ENCODE results near the gene LEUTX. TPM values are rescaled to one million over a fixed set of nuclear protein-coding genes. Genes with fewer than 3 reads are reported as not detected.
"Not testable (repeated sequence)": the region's sequence is repeated elsewhere in the genome, so short reads cannot be mapped to it uniquely, and the experiment has no call there.

The LEUTX gene, protein sequence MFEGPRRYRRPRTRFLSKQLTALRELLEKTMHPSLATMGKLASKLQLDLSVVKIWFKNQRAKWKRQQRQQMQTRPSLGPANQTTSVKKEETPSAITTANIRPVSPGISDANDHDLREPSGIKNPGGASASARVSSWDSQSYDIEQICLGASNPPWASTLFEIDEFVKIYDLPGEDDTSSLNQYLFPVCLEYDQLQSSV
- total RNA-seq: not detected

DNA sequence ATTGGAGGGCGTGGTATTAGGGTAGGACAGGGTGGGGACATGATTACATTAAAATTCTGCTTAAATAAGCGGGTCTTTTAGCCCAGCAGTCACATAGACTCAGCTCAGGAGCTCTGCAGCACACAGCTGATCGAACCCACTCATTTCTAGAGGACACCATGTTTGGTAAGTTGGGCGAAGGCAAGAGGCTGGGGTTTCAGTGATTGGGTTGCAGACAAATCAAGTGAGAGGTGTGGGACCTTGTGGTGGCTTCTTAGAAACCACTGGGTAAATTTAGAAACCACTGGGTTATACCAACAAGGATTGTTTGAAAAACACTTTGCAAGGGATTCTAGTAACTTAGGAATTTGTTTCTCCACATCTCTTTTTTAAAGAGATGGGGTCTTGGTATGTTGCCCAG is at the start of gene LEUTX:
Gene LEUTX, plus strand, starts transcription at position 92 of the 400 bp plus-strand sequence. Its CDS starts 67 bp downstream, at position 159.
- ATAC-seq: no peak

DNA sequence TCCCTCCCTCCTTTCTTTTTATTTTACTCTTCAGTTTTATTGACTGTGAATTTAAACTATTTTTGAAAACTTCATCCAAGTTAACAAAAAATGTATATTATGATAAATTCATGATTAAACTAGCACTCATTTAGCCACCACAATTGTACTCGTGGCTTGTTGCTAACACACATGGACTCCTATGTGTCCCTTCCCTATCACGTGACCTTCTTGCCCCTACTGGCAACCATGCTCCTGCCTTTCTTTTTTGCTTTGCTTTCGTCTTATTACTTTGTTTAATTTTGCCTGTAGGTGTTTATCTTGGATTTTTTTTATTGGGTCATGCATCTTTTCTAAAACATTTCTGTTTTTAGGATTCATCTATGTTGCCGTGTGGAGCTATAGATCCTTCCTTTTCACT is 49.1 kb upstream of the LEUTX start:
- no peak for ATAC-seq

DNA sequence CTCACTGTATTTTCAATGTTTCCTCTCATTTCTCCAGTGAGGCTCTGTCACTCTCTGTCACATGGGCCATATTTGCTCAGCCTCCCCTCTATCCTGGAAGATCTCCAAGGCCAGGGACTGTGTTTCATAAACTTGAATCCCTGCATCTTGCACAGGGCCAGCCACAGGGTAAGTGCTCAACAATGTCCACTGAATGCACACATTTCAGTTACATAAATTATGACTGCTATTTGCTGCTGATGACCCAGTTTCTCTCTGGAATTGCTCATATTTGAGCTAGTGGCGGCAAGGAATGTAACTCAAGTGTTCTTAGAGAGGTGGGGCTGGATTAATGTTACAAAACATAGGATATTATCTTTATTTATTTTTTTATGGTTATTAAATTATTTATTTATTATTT is 47.0 kb upstream of the LEUTX start:
- ATAC-seq: no peak

DNA sequence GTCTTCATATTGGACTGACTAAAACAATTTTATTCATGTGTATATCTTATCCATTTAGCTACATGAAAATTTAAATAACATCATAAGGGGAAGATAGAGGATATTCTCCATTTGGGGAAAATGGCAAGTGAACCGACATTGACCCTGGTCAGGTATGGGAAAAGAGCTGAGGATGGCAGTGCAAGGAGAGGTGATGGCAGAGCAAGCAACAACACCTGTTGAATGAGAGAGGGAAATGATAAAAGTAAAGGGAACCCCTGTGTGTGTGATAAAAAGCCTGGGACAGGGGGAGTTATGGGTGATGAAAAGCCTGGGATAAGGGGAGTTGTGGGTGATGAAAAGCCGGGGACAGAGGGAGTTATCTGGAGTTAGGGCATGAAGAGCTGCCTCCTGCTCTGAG is 44.8 kb upstream of the LEUTX start:
- ATAC-seq: no peak

DNA sequence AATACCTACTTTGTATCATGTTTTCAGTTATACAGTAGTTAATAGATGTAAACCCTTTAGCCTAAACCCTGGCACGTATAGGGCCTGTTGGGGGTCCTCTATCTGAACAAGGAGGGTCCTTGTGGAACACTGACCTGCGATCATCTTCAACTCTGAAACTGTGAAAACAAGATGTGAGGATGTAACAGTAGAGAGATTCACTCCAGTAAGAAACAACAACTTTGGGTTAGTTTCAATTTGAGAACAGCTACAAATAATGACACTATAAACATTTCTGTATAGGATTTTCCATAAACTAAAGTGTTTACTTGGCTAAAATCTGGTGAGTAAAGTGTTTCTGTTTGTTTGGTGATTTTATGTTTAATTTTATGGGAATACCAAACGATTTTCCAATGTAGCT is 43.0 kb upstream of the LEUTX start:
- ATAC-seq: no peak

DNA sequence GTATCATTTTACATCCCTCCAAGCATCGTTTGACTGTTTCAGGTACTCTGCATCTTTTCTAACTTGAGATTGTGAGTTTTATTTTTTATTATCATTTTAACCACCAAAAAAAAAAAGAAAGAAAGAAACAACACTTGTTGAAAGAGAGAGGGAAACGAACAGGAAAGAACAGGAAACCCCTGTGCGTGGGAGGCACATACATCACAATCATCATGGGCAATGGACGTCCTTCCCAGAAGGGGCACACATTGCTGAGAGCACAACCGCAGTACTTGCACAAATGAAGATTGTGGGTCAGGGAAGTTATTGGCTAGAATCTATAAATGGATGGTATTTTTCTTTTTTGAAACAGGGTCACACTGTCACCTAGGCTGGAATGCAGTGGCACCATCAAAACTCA is 42.6 kb upstream of the LEUTX start:
- ATAC-seq: no peak

DNA sequence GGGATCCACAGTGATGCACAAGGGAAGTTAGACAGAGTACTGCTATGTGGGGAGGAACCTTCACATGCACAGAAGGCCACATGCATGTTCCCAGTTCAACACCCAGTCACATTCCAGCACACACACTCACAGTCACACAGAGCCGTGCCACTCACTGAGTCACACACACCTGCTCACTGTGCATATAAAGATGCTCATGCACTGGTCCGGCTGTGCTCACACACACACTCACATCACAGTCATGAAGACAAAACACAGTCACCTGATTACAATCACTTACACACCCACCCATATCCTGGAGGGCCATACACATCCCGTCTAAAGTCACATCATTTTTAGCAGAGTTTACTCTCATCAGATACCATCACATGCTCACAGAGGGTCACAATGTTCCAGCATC is 41.3 kb upstream of the LEUTX start:
- ATAC-seq: no peak

DNA sequence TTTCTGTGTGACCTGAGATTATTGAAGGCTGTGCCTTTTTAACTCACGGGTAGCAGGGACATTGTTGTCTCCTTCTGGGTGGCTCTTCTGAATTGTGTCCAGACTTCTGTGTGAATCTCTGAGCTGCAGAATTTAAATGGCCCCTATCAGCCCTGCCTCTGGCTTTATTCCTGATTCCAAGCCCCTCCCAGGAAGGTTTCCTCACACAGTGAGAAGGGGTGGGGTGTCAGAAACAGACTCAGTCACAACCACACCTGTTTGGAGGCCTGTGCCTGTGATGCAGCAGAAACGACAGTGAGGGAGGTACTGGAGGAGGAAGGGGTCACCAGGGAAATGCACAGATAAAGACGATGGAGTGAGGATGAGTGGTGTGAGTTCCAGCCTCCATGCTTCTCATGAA is 40.8 kb upstream of the LEUTX start, which contains the start of gene CLC:
Gene CLC, minus strand, starts transcription at position 139 of the 400 bp plus-strand sequence. Its CDS starts 77 bp downstream, at position 62.
- no peak for ATAC-seq

DNA sequence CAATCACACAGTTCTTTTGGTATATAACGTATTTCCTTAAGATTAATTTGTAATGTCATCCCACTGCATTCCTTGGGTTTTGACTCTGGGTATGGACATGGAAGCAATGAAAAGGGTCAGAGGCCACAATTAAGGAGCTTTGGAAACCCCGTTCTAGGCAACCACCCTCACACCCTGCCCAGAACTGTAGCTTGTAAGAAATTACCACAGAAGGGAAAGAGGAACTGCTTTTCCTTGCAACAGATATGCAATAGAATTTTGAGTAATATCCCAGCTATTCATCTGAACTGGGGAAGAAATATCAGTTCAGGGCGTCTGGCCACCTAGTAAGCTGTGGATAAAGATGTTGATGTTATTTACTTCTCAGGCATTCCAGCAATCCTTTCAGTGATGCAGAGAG is 39.8 kb upstream of the LEUTX start:
- no peak for ATAC-seq

DNA sequence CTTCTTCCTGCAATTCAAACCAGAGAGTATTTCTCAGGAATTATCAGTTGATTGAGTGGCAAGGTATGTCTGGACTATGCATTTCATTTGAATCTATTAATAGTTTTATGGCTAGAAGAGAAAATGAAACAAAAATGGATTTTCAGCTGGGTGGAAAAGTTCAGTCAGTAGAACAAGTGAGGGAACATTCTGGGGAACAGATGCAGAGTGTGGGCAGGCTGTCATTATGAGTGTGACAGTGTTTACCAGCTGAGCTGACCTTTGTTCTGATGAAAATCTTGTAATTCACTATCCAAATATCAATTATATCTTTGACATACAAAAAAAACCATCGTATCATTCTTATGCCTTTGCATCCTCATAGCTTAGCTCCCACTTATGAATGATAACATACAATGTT is 38.3 kb upstream of the LEUTX start:
- no peak for ATAC-seq

DNA sequence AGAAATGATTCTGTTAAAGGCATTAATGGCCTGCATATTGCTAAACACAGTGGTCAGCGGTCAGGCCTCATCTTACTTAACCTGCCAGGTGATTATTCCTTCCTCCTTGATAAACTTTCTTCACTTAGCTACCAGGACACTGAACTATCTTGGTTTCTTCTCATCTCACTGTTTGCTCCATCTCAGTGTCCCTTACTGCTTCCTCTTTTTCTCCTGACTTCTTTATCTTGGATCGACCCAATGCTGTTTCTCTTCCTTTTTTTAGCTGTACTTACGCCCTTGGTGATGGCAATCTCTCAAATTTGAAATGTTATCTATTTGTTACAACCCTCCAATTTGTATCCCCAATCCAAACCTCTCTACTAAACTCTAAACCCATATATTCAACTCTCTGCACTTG is 33.0 kb upstream of the LEUTX start:
- no peak for ATAC-seq

DNA sequence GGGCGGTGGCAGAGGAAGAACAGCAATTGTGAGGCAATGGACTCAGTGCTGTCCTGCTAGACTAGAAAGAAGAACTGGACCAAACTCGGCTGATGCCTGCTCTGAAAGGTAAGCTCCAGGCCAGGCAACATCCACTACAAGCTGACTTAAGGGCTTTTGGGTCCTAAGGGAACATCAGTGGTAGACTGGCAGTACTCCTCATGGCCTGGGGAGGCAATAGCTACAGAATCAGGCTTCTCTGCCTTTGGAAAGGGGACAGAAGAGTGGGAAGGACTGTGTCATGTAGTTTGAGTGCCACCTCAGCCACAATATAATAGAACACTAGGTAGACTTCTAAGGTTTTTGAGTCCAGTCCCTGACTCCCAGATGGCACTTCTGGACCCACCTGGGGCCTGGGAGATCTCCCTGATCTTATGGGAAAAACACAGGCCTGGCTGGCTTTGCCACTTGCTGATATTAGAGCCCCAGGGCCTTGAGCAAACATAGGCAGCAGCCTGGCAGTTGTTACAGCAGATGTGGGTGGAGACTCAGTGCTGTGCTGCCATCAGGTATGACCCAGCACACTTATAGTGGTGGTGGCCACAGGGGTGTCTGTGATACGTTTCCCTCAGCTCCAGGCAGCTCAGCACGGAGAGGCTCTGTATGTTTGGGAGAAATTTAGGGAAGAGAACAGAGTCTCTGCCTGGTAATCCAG is 31.7 kb upstream of the LEUTX start:
- ATAC-seq: no peak

DNA sequence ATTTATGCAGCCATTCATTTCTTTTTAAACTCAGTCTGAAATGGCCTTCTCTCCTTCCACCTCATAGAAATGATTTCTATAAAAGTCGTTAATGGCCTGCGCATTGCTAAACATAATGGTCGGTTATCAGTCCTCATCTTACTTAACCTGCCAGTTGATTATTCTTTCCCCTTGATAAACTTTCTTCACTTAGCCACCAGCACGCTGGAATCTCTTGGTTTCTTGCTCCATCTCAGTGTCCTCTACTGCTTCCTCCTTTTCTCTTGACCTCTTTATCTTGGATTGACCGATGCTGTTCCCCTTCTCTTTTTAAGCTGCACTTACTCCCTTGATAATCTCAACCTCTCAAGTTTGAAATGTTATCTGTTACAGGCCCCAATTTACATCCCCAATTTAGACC is 28.7 kb upstream of the LEUTX start:
- no peak for ATAC-seq

DNA sequence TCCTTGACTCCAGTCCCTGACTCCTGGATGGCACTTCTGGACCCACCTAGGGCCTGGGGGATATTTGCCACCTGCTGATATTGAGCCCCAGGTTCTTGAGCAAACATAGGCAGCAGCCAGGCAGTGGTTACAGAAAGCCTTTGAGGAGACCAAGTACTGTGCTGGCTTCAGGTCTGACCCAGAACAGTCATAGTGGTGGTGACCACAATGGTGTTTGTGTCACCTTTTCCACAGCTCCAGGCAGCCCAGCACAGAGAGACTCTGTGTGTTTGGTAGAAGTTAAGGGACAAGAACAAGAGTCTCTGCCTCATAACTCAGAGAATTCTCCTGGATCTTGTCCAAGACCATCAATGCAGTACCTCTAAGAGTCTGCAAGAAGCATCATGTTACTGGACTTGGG is 26.3 kb upstream of the LEUTX start:
- ATAC-seq: no peak

DNA sequence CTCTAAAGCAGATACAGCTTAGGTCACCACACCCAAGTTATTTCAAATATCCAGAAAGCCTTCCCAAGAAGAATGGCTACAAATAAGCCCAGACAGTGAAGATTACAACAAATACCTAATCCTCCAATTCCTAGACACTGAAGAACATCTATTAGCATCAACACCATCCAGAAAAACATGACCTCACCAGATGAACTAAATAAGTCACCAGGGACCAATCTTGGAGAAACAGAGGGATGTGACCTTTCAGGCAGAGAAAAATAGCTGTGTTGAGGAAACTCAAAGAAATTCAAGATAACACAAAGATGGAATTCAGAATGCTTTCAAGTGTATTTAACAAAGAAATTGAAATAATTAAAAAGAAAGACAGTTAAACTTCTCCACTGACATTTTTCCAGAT is 25.9 kb upstream of the LEUTX start:
- ATAC-seq: no peak

DNA sequence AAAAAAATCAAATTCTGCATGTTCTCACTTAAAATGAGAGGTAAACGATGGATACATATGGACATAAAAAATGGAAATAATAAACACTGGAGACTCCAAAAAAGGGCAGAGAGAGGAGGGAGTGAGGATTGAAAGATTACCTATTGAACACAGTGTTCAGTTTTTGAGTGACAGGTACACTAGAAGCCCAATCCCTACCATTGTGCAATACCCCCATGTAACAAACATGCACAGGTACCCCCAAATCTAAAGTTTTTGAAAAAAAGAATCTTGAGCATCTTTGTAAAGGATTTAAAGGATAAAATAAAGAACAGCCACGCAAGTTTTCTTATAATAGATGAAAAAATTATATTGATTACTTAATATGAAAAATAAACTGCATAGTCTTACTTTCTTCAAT is 24.1 kb upstream of the LEUTX start:
- ATAC-seq: no peak

DNA sequence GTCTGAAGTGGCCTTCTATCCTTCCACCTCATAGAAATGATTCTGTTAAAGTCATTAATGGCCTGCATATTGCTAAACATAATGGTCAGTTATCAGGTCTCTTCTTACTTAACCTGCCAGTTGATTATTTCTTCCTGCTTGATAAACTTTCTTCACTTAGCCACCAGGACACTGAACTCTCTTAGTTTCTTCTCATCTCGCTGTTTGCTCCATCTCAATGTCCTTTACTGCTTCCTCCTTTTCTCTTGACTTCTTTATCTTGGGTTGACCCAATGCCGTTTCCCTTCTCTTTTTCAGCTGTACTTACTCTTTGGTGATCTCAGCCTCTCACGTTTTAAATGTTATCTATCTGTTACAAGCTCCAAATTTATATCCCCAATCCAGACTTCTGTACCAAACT is 23.7 kb upstream of the LEUTX start:
- ATAC-seq: no peak

DNA sequence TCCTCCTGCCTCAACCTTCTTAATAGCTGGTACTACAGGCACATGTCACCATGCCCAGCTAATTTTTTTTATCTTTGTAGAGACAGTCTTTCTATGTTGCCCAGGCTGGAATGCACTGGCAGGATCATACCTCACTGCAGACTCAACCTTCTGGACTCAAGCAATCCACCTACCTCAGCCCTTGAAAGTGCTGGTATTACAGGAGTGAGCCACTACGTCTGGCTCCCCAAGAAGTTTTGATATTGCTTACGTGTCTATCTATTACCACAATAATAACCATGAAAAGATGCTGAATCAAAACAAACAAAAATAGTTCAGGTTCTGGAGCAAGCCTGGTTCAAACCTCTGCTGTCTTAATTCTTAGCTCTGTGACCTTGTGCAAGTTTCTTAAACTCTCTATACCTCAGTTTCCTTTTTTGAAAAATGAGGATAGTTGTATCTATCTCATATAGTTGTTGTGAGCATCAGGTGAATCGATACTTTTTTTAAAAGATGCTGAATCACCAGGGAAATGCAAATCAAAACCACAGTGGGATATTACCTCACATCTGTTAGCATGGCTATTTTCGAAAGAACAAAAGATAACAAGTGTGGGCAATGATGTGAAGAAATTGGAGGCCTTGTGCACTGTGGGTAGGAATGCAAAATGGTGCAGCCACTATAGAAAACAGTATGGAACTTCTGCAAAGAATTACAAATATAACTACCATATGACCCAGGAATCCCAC is 19.0 kb upstream of the LEUTX start:
- ATAC-seq: no peak

DNA sequence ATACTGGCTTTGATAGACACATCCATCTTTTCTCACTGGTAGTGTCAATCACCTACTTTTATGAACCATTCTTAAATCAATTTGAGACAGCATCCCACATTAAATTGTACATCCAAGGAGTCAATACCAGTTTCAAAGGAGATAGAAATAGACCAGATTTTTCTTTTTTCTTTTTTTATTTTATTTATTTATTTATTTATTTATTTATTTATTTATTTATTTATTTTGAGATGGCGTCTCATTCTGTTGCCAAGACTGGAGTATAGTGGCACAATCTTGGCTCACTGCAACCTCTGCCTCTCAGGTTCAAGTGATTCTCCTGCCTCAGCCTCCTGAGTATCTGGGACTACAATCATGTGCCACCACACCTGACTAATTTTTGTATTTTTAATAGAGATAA is 16.8 kb upstream of the LEUTX start:
- not testable (repeated sequence) for ATAC-seq

DNA sequence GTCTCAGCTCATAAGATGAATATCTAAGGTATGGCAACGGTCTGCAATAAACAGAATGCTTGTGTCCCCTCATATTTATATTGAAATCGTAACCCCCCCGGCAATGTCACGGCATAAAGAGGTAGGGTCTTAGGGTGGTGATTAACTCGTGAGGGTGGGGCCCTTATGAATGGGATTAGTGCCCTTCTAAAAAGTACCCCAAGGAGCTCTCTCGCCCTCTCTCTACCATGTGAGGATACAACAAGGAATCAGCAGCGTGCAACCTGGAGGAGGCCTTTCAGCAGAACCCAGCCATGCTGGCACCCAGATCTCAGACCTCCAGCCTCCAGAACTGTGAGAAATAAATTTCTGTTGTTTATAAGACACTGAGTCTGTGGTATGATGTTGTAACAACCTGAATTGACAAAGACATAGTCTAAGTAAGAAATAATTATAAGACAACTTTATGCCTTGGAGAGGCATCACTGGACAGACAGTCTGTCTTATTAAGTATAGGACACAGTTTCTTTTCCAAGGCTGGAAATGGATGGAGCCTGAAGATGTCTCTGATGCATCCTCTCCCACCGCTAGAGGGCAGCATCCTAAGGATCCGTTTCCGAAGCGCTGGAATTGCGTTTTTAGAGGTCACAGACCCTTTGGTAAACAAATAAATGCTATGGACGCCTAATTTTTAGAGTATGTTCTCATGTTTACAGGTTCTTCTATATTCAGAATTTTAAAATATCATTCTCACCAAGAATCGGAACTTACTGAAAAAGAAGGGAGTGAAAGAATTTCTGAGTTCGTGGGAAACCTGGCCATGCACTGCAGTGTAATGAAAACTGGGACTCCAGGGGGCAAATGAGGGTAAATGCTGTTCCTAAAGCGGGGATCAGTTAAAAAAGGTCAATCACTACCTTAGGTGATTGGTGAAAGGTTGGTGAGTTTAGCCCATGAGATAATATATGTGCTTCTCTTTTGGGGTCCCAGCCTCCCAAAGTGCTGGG is 13.3 kb upstream of the LEUTX start:
- ATAC-seq: no peak

DNA sequence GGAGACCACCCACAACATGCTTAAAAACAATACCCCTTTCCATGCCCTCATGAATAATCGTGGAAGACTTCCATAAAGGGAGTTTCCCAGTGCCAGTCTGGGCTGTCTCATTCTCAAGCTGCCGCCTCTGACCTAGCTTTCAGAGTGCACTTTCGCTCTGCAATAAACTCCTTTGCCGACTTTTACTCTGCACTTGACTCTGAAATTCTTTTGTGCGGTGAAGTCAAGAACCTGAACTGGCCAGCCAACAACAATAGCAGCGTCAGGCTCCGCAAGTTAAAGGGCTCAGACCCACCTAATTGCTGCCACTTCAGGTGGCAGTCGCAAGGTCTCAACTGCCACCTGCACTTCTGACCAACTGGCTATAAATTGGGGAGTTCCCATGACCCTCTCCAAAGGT is 10.3 kb upstream of the LEUTX start:
- no peak for ATAC-seq

DNA sequence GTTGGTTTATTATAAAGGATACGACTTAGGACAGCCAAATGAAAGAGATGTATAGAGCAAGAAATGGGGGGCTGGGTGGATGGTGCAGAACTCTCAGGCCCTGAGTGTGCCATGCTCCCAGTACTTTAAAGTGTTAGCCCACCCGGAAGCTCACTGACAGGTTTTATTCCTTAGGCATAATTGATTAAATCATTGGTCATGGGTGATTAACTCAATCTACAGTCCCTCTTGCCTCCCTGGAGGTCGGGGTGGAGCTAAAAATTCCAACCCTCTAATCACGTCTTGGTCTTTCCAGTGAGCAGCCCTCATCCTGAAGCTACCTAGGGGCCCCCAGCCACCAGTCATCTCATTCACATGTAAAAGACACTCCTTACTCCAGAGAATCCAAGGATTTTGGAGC is 9.9 kb upstream of the LEUTX start:
- no peak for ATAC-seq

DNA sequence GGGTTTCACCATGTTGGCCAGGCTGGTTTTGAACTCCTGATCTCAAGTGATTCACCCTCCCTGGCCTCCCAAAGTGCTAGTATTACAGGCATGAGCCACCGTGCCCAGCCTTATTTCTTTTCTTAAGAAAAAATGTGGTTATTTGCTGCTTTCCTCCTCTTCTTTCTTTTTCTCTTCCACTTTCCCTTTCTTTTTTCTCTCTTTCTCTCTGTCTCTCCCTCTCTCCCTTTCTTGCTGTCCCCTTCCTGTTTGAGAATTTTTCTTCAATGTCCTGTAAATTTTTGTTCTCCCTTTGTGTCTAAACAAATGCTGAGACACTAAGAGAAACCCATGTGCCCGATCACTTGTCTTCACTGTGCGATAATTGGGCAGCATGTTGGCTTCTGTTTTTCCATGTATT is 2.2 kb downstream of the LEUTX start:
- no peak for ATAC-seq

Data from esophagus mucosa (tissue), 1 donor.